Measurements from ENCODE around the gene TM2D1. TPM values are rescaled to one million over a fixed set of nuclear protein-coding genes. Genes with fewer than 3 reads are reported as not detected.
A peak's percentile ranks its signal among the peaks of the same experiment; 100 is the strongest.

The TM2D1 gene
- total and polyA plus RNA-seq, 9 of the 15 experiments (the other 6 are each of a cell fraction or from before 2014, with no cell fraction given), result 24.5 to 65.2 (median 47.7) TPM

- intact Hi-C loops (cut with micrococcal nuclease) (loop anchor here (5.0 kb wide), 2 partner anchors 54 to 664 kb away; no protein-coding TSS in a partner anchor), in situ Hi-C loops (cut with MboI) (no loop called here)
- no TSS peak for BruUV-seq (replicated peaks)
- peak; percentile 76 for ATAC-seq
- H3K27ac ChIP-seq (ENCODE audit: extremely low read depth, low read depth, low read length), result no peak overlapping the region
- peak overlapping the region; percentile 45; the same call in 1 of the 2 replicates for H3K4me2 ChIP-seq (ENCODE audit: insufficient read depth, low read length)
- peaks cover 4 to 8% of the 10 kb centered on the region in 2 experiments; a peak in 4 of 5 replicates for H3K27me3 ChIP-seq (ENCODE audit: control insufficient read depth in 2 of 2, insufficient read depth in 2 of 2, low read length in 2 of 2)
- H3K4me1 ChIP-seq (replicated peaks in 1 of 2; ENCODE audit: control insufficient read depth in 2 of 2, insufficient read depth in 2 of 2, low read length in 2 of 2), result peaks cover 0 to 8% of the 10 kb centered on the region in 2 experiments; a peak in 1 of 5 replicates
- no peaks in the 10 kb centered on the region for H4K20me1 ChIP-seq (replicated peaks; ENCODE audit: control insufficient read depth, insufficient read depth, low read length)
- peak; percentile 71 for FAIRE-seq
- no peak overlapping the region for H3K4me3 ChIP-seq
- CTCF ChIA-PET (ENCODE audit: low intra/inter-chr PET ratio), result no interaction called here
- no peaks in the 10 kb centered on the region for H3K9me1 ChIP-seq (ENCODE audit: control insufficient read depth, insufficient read depth, low read length)
- 46% methylated on average over 22 of the region's 22 CpGs for WGBS (ENCODE audit: insufficient coverage, low coverage, missing lambda C conversion rate)
- peak in 2 of 4 experiments; percentile 20 to 31 for DNase-seq (ENCODE audit: extremely low read depth in 1 of 4, low spot score in 3 of 4)
- POLR2A ChIA-PET, result interaction anchor here (0.7 kb wide), 1 partner anchor 10 kb away, joined by 3 read pairs; no protein-coding TSS in a partner anchor
- H2AFZ ChIP-seq (ENCODE audit: low read depth, low read length), result peak overlapping the region; percentile 81
- H3K9ac ChIP-seq (ENCODE audit: insufficient read depth in 1 of 2, low read depth in 2 of 2, low read length in 2 of 2), result no peak overlapping the region
- H3K79me2 ChIP-seq (ENCODE audit: control insufficient read depth, insufficient read depth, low read length), result no peaks in the 10 kb centered on the region
- no peaks in the 10 kb centered on the region for H3K9me3 ChIP-seq (replicated peaks; ENCODE audit: control insufficient read depth, insufficient read depth, low read depth, low read length)
- H3K36me3 ChIP-seq (ENCODE audit: control insufficient read depth, insufficient read depth, low read length), result no peaks in the 10 kb centered on the region
- TF ChIP-seq ATF1 (CRISPR knock-in tag; IDR thresholded peaks at IDR 0.05) (no peak), ATF1 (tag; IDR thresholded peaks at IDR 0.05) (0 out of 2 replicates have a peak, but pooled peaks have one; percentile 26), MAFK (IDR thresholded peaks at IDR 0.05; ENCODE audit: low read length) (peak; percentile 43; the same call in 1 of the 2 replicates), PBX2 (CRISPR knock-in tag; IDR thresholded peaks at IDR 0.05; ENCODE audit: low read depth) (no peak), PBX2 (tag; conservative IDR thresholded peaks at IDR 0.05; ENCODE audit: low read depth) (peak; percentile 70), CXXC5 (CRISPR knock-in tag; IDR thresholded peaks at IDR 0.05) (peak; percentile 43), ETV6 (IDR thresholded peaks at IDR 0.05; ENCODE audit: borderline replicate concordance in 1 of 2, low read depth in 2 of 2, low read length in 1 of 2) (peak; percentile 54 to 83; a peak in 3 of 4 replicates), ETV6 (CRISPR knock-in tag; IDR thresholded peaks at IDR 0.05; ENCODE audit: borderline replicate concordance) (no peak), THAP12 (CRISPR knock-in tag; IDR thresholded peaks at IDR 0.05) (no peak), PKNOX1 (IDR thresholded peaks at IDR 0.05) (peak; percentile 62), TCF15 (CRISPR knock-in tag; IDR thresholded peaks at IDR 0.05) (no peak), SMARCC2 (IDR thresholded peaks at IDR 0.05; ENCODE audit: low read depth) (no peak), L3MBTL2 (IDR thresholded peaks at IDR 0.05) (peak; percentile 43; the same call in 1 of the 2 replicates), ARHGAP35 (IDR thresholded peaks at IDR 0.05; ENCODE audit: partially characterized antibody) (no peak), ZNF445 (CRISPR knock-in tag; IDR thresholded peaks at IDR 0.05; ENCODE audit: low read depth) (no peak)
Observed at GRCh38 chr1:61640531-61641530, 84.1 kb downstream of the TM2D1 start.

Data from K562 (cell line).